GM12872 (cell line): ENCODE measurements around the gene NT5C2.
A peak's percentile ranks its signal among the peaks of the same experiment; 100 is the strongest.

Experiments used
- CTCF ChIP-seq: IDR thresholded peaks from 3 replicates; pipeline ENCODE4 v1.5.1; 2011; ENCODE audit warnings: low read depth, mild to moderate bottlenecking, low read length, moderate library complexity; ENCODE audit not compliant: insufficient read depth

NT5C2 gene

GRCh38 chr10:103069453-103070331 is 123.4 kb downstream of the NT5C2 start:
- peak; percentile 75 for TF ChIP-seq CTCF

- no peak for TF ChIP-seq CTCF
Measured at GRCh38 chr10:103067956-103068355, 125.1 kb downstream of the NT5C2 start.

GRCh38 chr10:103067484-103067883 is 125.6 kb downstream of the NT5C2 start:
- no peak for TF ChIP-seq CTCF

- no peak for TF ChIP-seq CTCF
Measured at GRCh38 chr10:103066141-103067098, 126.7 kb downstream of the NT5C2 start.

GRCh38 chr10:103064956-103065355 is 128.1 kb downstream of the NT5C2 start:
- no peak for TF ChIP-seq CTCF

- no peak for TF ChIP-seq CTCF
Measured at GRCh38 chr10:103062854-103063590, 130.1 kb downstream of the NT5C2 start.
